ENCODE results near the gene PALD1.

The PALD1 gene

GRCh38 chr10:70587045-70587658 is 108.6 kb downstream of the PALD1 start:
- Histone ChIP-seq H3K36me3 (ENCODE audit: control insufficient read depth, insufficient read depth, low read length) (no peaks in the 10 kb centered on the region), H3K4me3 (ENCODE audit: insufficient read depth, low read depth, low read length, poor library complexity, severe bottlenecking) (no peak overlapping the region), H3K9me3 (ENCODE audit: control insufficient read depth, low read length) (no peaks in the 10 kb centered on the region), H3K4me1 (ENCODE audit: control insufficient read depth, insufficient read depth, low read length, poor library complexity, severe bottlenecking) (no peaks in the 10 kb centered on the region), H3K27ac (ENCODE audit: insufficient read depth, low read length, poor library complexity, severe bottlenecking) (no peak overlapping the region), H3K27me3 (replicated peaks; ENCODE audit: control insufficient read depth, insufficient read depth, low read length, poor library complexity, severe bottlenecking) (no peaks in the 10 kb centered on the region)
- no peak for DNase-seq

- no peaks in the 10 kb centered on the region for H3K36me3 ChIP-seq (ENCODE audit: control insufficient read depth, insufficient read depth, low read length)
- no peak for DNase-seq
- H3K9me3 ChIP-seq (ENCODE audit: control insufficient read depth, low read length), result no peaks in the 10 kb centered on the region
- no peak overlapping the region for H3K4me3 ChIP-seq (ENCODE audit: insufficient read depth, low read depth, low read length, poor library complexity, severe bottlenecking)
- no peak overlapping the region for H3K27ac ChIP-seq (ENCODE audit: insufficient read depth, low read length, poor library complexity, severe bottlenecking)
- H3K4me1 ChIP-seq (ENCODE audit: control insufficient read depth, insufficient read depth, low read length, poor library complexity, severe bottlenecking), result no peaks in the 10 kb centered on the region
- no peaks in the 10 kb centered on the region for H3K27me3 ChIP-seq (replicated peaks; ENCODE audit: control insufficient read depth, insufficient read depth, low read length, poor library complexity, severe bottlenecking)
Observed at GRCh38 chr10:70588255-70588654, 109.7 kb downstream of the PALD1 start.

GRCh38 chr10:70588859-70589570 is 110.4 kb downstream of the PALD1 start:
- Histone ChIP-seq H3K4me3 (ENCODE audit: insufficient read depth, low read depth, low read length, poor library complexity, severe bottlenecking) (no peak overlapping the region), H3K36me3 (ENCODE audit: control insufficient read depth, insufficient read depth, low read length) (no peaks in the 10 kb centered on the region), H3K9me3 (ENCODE audit: control insufficient read depth, low read length) (no peaks in the 10 kb centered on the region), H3K4me1 (ENCODE audit: control insufficient read depth, insufficient read depth, low read length, poor library complexity, severe bottlenecking) (no peaks in the 10 kb centered on the region), H3K27me3 (replicated peaks; ENCODE audit: control insufficient read depth, insufficient read depth, low read length, poor library complexity, severe bottlenecking) (no peaks in the 10 kb centered on the region), H3K27ac (ENCODE audit: insufficient read depth, low read length, poor library complexity, severe bottlenecking) (no peak overlapping the region)
- DNase-seq, result no peak

- Histone ChIP-seq H3K36me3 (ENCODE audit: control insufficient read depth, insufficient read depth, low read length) (no peaks in the 10 kb centered on the region), H3K4me1 (ENCODE audit: control insufficient read depth, insufficient read depth, low read length, poor library complexity, severe bottlenecking) (no peaks in the 10 kb centered on the region), H3K27me3 (replicated peaks; ENCODE audit: control insufficient read depth, insufficient read depth, low read length, poor library complexity, severe bottlenecking) (no peaks in the 10 kb centered on the region), H3K4me3 (ENCODE audit: insufficient read depth, low read depth, low read length, poor library complexity, severe bottlenecking) (no peak overlapping the region), H3K27ac (ENCODE audit: insufficient read depth, low read length, poor library complexity, severe bottlenecking) (no peak overlapping the region), H3K9me3 (ENCODE audit: control insufficient read depth, low read length) (no peaks in the 10 kb centered on the region)
- DNase-seq, result no peak
Observed at GRCh38 chr10:70589762-70590654, 111.4 kb downstream of the PALD1 start.

- H3K9me3 ChIP-seq (ENCODE audit: control insufficient read depth, low read length), result no peaks in the 10 kb centered on the region
- H3K4me3 ChIP-seq (ENCODE audit: insufficient read depth, low read depth, low read length, poor library complexity, severe bottlenecking), result no peak overlapping the region
- no peaks in the 10 kb centered on the region for H3K27me3 ChIP-seq (replicated peaks; ENCODE audit: control insufficient read depth, insufficient read depth, low read length, poor library complexity, severe bottlenecking)
- no peaks in the 10 kb centered on the region for H3K4me1 ChIP-seq (ENCODE audit: control insufficient read depth, insufficient read depth, low read length, poor library complexity, severe bottlenecking)
- H3K27ac ChIP-seq (ENCODE audit: insufficient read depth, low read length, poor library complexity, severe bottlenecking), result no peak overlapping the region
- no peaks in the 10 kb centered on the region for H3K36me3 ChIP-seq (ENCODE audit: control insufficient read depth, insufficient read depth, low read length)
- DNase-seq, result no peak
Observed at GRCh38 chr10:70590655-70591416, 112.3 kb downstream of the PALD1 start.

- no peak overlapping the region for H3K27ac ChIP-seq (ENCODE audit: insufficient read depth, low read length, poor library complexity, severe bottlenecking)
- peaks cover 2% of the 10 kb centered on the region for H3K36me3 ChIP-seq (ENCODE audit: control insufficient read depth, insufficient read depth, low read length)
- no peaks in the 10 kb centered on the region for H3K4me1 ChIP-seq (ENCODE audit: control insufficient read depth, insufficient read depth, low read length, poor library complexity, severe bottlenecking)
- H3K9me3 ChIP-seq (ENCODE audit: control insufficient read depth, low read length), result no peaks in the 10 kb centered on the region
- H3K27me3 ChIP-seq (replicated peaks; ENCODE audit: control insufficient read depth, insufficient read depth, low read length, poor library complexity, severe bottlenecking), result no peaks in the 10 kb centered on the region
- no peak overlapping the region for H3K4me3 ChIP-seq (ENCODE audit: insufficient read depth, low read depth, low read length, poor library complexity, severe bottlenecking)
- DNase-seq, result no peak
Observed at GRCh38 chr10:70592186-70592735, 113.7 kb downstream of the PALD1 start.

- H3K27me3 ChIP-seq (replicated peaks; ENCODE audit: control insufficient read depth, insufficient read depth, low read length, poor library complexity, severe bottlenecking), result no peaks in the 10 kb centered on the region
- DNase-seq, result no peak
- peaks cover 8% of the 10 kb centered on the region for H3K36me3 ChIP-seq (ENCODE audit: control insufficient read depth, insufficient read depth, low read length)
- H3K27ac ChIP-seq (ENCODE audit: insufficient read depth, low read length, poor library complexity, severe bottlenecking), result no peak overlapping the region
- no peaks in the 10 kb centered on the region for H3K4me1 ChIP-seq (ENCODE audit: control insufficient read depth, insufficient read depth, low read length, poor library complexity, severe bottlenecking)
- no peaks in the 10 kb centered on the region for H3K9me3 ChIP-seq (ENCODE audit: control insufficient read depth, low read length)
- H3K4me3 ChIP-seq (ENCODE audit: insufficient read depth, low read depth, low read length, poor library complexity, severe bottlenecking), result no peak overlapping the region
Observed at GRCh38 chr10:70592746-70593512, 114.4 kb downstream of the PALD1 start.

GRCh38 chr10:70593513-70593890 is 114.9 kb downstream of the PALD1 start:
- H3K4me1 ChIP-seq (ENCODE audit: control insufficient read depth, insufficient read depth, low read length, poor library complexity, severe bottlenecking), result no peaks in the 10 kb centered on the region
- no peak overlapping the region for H3K27ac ChIP-seq (ENCODE audit: insufficient read depth, low read length, poor library complexity, severe bottlenecking)
- no peak overlapping the region for H3K4me3 ChIP-seq (ENCODE audit: insufficient read depth, low read depth, low read length, poor library complexity, severe bottlenecking)
- no peaks in the 10 kb centered on the region for H3K9me3 ChIP-seq (ENCODE audit: control insufficient read depth, low read length)
- no peaks in the 10 kb centered on the region for H3K27me3 ChIP-seq (replicated peaks; ENCODE audit: control insufficient read depth, insufficient read depth, low read length, poor library complexity, severe bottlenecking)
- H3K36me3 ChIP-seq (ENCODE audit: control insufficient read depth, insufficient read depth, low read length), result peaks cover 14% of the 10 kb centered on the region
- no peak for DNase-seq

- Histone ChIP-seq H3K27me3 (replicated peaks; ENCODE audit: control insufficient read depth, insufficient read depth, low read length, poor library complexity, severe bottlenecking) (no peaks in the 10 kb centered on the region), H3K27ac (ENCODE audit: insufficient read depth, low read length, poor library complexity, severe bottlenecking) (no peak overlapping the region), H3K9me3 (ENCODE audit: control insufficient read depth, low read length) (no peaks in the 10 kb centered on the region), H3K4me3 (ENCODE audit: insufficient read depth, low read depth, low read length, poor library complexity, severe bottlenecking) (no peak overlapping the region), H3K4me1 (ENCODE audit: control insufficient read depth, insufficient read depth, low read length, poor library complexity, severe bottlenecking) (no peaks in the 10 kb centered on the region), H3K36me3 (ENCODE audit: control insufficient read depth, insufficient read depth, low read length) (peaks cover 18% of the 10 kb centered on the region)
- no peak for DNase-seq
Observed at GRCh38 chr10:70594161-70594560, 115.6 kb downstream of the PALD1 start.
